Fibroblast of skin of back (primary cell): ENCODE data around the gene OPRD1. TPM values are rescaled to one million over a fixed set of nuclear protein-coding genes. Genes with fewer than 3 reads are reported as not detected.
"Not testable (repeated sequence)": the region's sequence is repeated elsewhere in the genome, so short reads cannot be mapped to it uniquely, and the experiment has no call there.

ENCODE experiments used
- DNase-seq: peaks from one replicate; pipeline ENCODE4 v3.0.0-alpha.2; 2013
- polyA plus RNA-seq, 2 experiments: library from polyadenylated mRNA; unstranded; fragments of 120-200 nt; gene quantifications; one replicate each; pipeline ENCODE4 v1.2.1, GENCODE V29; 2013; ENCODE audit not compliant: insufficient read length in 2 of 2

Gene OPRD1
- 0.01 TPM for polyA plus RNA-seq (2013, experiment 1 of 2; ENCODE audit: insufficient read length)
- polyA plus RNA-seq (2013, experiment 2 of 2; ENCODE audit: insufficient read length) = 0.01 TPM

- peak; percentile 9 for DNase-seq
These were observed at the start of gene OPRD1 for GRCh38 chr1:28811766-28812668. Gene OPRD1, plus strand, starts transcription at chr1:28812170. Its CDS starts 214 bp downstream, at chr1:28812384.

DNA sequence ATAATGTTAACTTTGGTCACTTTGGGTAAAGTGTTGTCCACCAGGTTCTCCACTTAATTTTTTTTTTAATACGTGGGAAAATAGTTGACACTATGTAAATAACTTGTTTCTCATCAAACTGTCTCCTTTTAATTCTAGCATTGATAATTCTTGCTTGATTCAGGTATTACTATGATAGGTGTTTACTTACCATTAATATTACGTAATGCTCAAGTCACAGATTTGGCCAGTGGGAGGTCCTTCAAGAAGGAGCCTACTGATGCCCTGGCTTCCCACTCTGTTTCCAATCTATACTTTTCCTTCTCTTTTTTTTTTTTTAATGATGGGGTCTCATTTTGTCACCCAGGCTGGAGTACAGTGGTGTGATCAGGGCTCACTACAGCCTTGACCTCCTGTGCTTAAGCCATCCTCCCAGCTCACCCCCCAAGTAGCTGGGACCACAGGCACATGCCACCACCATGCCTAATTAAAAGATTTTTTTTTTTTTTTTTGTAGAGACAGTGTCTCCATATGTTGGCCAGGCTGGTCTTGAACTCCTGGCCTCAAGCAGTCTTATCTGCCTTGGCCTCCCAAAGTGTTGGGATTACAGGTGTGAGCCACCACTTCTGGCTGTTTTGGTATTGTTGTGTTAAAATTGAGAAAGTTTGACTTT lies 45.3 kb upstream of the OPRD1 start:
- no peak for DNase-seq

- DNase-seq = no peak
These were observed 41.3 kb upstream of the OPRD1 start for GRCh38 chr1:28770601-28771165.

DNA sequence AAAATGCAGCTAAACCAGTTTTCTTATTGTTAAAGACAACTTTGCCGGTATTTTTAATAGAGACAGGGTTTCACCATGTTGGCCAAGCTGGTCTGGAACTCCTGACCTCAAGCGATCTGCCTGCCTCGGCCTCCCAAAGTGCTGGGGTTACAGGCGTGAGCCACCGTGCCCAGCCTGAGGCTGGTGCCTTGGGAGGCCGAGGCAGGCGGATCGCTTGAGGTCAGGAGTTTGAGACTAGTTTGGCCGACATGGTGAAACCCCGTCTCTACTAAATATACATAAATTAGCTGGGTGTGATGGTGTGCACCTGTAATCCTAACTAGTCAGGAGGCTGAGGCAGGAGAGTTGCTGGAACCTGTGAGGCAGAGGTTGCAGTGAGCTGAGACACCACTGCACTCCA lies 40.0 kb upstream of the OPRD1 start:
- DNase-seq = not testable (repeated sequence)

GRCh38 chr1:28773105-28773504 lies 38.9 kb upstream of the OPRD1 start:
- DNase-seq = no peak

- DNase-seq = peak; percentile 38
These were observed 36.6 kb upstream of the OPRD1 start for GRCh38 chr1:28775121-28775942.

DNA sequence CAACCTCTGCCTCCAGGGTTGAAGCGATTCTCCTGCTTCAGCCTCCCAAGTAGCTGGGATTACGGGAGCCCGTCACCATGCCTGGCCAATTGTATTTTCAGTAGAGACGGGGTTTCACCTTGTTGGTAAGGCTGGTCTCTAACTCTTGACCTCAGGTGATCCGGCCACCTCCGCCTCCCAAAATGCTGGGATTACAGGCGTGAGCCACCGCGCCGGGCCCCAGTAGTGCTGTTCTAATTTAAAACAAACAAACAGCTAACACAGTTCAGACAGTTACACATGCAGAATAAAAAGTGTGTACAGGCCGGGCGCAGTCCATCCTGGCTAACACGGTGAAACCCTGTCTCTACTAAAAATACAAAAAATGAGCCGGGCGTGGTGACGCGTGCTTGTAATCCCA lies 35.6 kb upstream of the OPRD1 start:
- no peak for DNase-seq

- DNase-seq = no peak
These were observed 33.9 kb upstream of the OPRD1 start for GRCh38 chr1:28778021-28778420.

- DNase-seq = no peak
These were observed 32.1 kb upstream of the OPRD1 start for GRCh38 chr1:28779751-28780408.

DNA sequence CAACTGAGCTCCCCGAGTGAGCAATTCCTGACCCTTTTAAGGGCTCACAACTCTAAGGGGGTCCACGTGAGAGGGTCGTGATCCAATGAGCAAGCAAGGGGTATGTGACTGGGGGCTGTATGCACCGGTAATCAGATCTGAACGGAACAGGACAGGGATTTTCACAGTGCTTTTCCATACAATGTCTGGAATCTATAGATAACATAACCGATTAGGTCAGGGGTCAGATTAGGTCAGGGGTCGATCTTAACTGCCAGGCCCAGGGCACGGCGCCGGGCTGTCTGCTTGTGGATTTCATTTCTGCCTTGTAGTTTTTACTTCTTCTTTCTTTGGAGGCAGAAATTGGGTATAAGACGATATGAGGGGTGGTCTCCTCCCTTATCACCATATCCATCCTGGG lies 30.7 kb upstream of the OPRD1 start:
- no peak for DNase-seq

GRCh38 chr1:28782011-28782410 lies 30.0 kb upstream of the OPRD1 start:
- DNase-seq = no peak

DNA sequence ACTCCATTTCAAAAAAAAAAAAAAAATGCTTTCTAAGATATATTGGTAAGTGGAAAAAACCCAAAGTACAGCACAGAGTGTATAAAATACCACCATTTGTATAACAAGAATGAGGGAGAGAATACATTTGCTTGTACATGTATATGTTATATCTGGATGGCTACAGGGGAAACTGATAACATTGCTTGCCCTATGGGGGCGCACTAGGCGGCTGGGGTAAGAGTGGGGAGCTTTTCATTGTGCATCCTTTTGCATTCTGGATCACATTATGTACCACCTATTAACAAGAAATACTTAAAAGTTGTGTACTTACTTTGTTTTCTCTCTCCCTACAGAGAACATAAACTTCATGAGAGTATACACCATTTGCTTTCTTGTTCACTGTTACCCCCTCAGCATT lies 28.6 kb upstream of the OPRD1 start:
- no peak for DNase-seq

GRCh38 chr1:28789412-28789811 lies 22.6 kb upstream of the OPRD1 start:
- DNase-seq = no peak

DNA sequence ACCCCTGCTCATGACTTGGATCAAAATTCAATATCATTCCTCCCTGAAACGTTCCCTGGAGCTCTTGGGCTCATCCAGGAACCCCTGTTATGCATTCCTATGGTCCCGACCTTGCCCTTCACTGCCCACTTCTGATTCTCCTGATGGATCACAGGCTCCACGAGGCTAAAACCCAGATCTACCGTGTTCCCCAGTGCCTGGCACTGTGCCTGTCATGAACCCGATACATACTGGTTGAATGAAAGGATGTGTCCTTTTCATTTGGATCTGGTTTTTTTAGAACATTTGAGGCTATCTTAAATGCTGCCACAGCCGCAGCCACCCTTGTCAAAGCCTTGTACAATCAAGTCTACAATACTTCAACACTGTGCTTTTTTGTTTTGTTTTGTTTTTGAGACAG lies 22.2 kb upstream of the OPRD1 start:
- no peak for DNase-seq

DNA sequence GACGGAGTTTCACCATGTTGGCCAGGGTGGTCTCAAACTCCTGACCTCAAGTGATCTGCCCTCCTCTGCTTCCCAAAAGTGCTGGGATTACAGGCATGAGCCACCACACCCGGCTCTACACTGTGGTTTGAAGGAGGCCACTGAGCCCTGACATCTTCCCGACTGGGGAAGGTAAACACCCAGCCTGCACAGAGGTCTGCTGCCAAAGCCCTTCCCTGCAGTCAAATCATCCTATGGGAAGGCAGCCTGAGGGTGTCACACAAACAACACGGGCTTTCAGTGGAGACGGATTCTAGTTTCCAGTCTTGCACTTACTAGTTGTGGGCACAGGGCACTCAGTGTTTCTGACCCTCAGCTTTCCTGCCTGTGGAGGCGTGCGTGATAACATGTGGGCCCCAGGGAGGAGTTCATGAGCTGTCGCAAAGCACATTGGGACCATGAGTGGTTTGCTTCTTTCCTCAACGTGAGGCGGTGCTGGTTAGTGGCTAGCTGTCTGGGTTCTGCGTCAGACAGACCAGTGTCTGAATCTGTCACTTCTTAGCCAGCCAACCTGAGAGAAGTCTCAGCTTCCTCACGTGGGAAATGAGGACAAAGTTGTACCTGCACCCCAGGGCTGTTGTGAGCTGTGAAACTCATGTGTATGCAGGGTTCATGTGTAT lies 21.5 kb upstream of the OPRD1 start:
- no peak for DNase-seq

DNA sequence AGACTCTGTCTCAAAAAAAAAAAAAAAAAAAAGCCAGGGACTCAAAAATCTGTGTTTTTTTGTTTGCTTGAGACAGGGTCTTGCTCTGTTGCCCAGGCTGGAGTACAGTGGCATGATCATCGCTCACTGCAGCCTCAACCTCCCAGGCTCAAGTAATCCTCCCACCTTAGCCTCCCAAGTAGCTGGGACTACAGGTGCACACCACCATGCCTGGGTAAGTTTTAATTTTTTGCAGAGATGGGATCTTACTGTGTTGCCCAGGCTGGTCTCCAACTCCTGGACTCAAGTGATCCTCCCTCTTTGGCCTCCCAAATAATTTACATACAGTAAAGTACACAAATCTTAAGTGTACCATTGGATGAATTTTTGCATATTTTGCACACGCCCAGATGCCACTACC lies 20.0 kb upstream of the OPRD1 start:
- not testable (repeated sequence) for DNase-seq

GRCh38 chr1:28792644-28793121 lies 19.3 kb upstream of the OPRD1 start:
- DNase-seq = no peak

DNA sequence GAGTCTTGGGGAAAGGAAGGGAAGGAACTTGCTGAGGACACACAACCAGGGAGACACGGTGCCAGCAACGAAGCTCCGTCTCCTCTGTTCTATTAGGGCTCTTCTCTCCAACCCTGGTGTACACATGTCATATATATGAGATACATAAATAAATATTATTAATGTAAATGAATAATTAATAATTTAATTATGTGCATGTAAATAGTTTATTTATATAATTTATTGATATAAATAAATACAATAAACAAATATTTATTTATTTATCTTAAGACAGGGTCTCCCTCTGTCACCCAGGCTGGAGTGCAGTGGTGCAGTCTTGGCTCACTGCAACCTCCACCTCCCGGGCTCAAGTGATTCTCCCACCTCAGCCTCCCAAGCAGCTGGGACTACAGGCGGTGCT lies 17.4 kb upstream of the OPRD1 start:
- DNase-seq = not testable (repeated sequence)

DNA sequence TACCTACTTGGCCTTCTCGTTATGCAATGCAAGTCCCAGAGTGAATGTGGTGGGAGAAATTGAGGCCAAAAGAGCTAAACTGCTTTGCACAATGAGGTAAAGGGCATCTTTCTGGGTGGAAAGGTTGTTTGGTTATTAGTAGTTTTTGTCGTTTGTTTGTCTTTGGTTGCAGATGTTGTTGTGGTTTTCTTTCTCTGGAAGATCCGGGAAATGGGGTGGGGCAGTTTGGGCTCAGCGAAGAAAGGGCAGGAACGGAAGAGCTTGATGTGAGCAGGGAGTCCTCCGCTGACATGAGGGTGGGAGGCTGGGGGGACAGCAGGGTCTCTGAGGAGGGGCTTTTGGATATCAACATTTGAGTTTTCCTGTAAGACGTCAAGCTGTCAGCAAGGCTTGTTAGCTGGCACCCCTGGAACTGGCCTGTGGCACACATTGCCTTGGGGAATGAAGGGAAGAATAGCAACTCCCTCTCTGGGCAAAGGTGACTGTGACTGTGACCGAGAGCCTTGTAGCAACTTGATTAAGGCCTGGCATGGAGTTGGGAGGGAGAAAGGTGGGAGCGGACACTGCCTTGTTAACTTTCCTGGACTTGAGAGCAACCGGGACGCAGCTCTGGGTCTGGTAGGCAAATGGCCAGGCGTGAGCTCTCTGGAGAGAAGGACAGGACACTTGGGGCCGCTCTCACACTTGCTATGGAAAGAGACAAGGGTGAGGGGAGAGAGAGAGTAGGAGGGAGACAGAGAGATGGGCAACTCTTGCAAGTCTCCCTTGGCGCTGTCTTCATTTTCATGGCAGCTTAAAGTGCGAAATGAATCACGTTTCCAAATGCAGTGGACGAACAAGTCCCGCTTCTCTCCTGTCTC lies 15.4 kb upstream of the OPRD1 start:
- DNase-seq = no peak

- DNase-seq = no peak
These were observed 11.6 kb upstream of the OPRD1 start for GRCh38 chr1:28800324-28800723.
